HepG2 (cell line): ENCODE results near the gene SIRPB1. TPM values are rescaled to one million over a fixed set of nuclear protein-coding genes. Genes with fewer than 3 reads are reported as not detected.
A peak's percentile ranks its signal among the peaks of the same experiment; 100 is the strongest.

Source experiments
- ATAC-seq: fragments of 200-7000 bp; cut with Tn5 transposase; 3 replicates; pipeline ENCODE4 v1.9.1; 2020; ENCODE audit warnings: mild to moderate bottlenecking, moderate library complexity
- BruUV-seq: library from RNA; stranded (reverse); fragments of 400-500 nt; replicated peaks from 2 replicates; lab custom pipeline; 2021; lab: Mats Ljungman, UMichigan
- CTCF ChIA-PET: fragments of 300-600 bp; formaldehyde crosslinking; extraction: SDS; loops from one replicate; lab custom pipeline; 2021; ENCODE audit warnings: low total read pairs, inconsistent platforms, low intra/inter-chr PET ratio; lab: Yijun Ruan, JAX
- POLR2A ChIA-PET: fragments of 350-600 bp; sonication (Branson Sonifier 250); formaldehyde crosslinking; loops from one replicate; lab custom pipeline; 2020; ENCODE audit warnings: antibody characterized with exemption, inconsistent platforms; lab: Yijun Ruan, JAX
- DNase-seq: peaks from one replicate; pipeline ENCODE4 v3.0.0-alpha.2; 2015; ENCODE audit warnings: low spot score
- FAIRE-seq: peaks from 3 replicates; lab custom pipeline; 2011; peaks lifted over from hg19 to GRCh38; lab: Jason Lieb, UNC
- H2AFZ ChIP-seq: one replicate; pipeline ENCODE4 v1.6.1; 2011; ENCODE audit warnings: low read length, inconsistent platforms
- H3K27ac ChIP-seq: fragments of 300-600 bp; 3 replicates; pipeline ENCODE4 v1.8.0; 2011; ENCODE audit warnings: mixed run types, mild to moderate bottlenecking, mixed read lengths, low read length, inconsistent platforms; ENCODE audit not compliant: insufficient read depth; ENCODE audit errors: extremely low read length
- H3K27me3 ChIP-seq, 2 experiments: fragments of 200-600 bp in 1 of 2; 2 replicates in 1 of 2; 3 replicates in 1 of 2; pipeline versions ENCODE4 v1.6.0 to v1.8.0; 2011; ENCODE audit warnings: low read length in 2 of 2, mild to moderate bottlenecking in 2 of 2, moderate library complexity in 2 of 2, inconsistent platforms in 1 of 2; ENCODE audit not compliant: insufficient read depth in 2 of 2, control insufficient read depth in 1 of 2
- H3K36me3 ChIP-seq, 2 experiments: fragments of 200-600 bp in 1 of 2; replicated peaks in 1 of 2; 2 replicates in 1 of 2; 3 replicates in 1 of 2; pipeline versions ENCODE4 v1.5.1 to v1.8.0; 2011; ENCODE audit warnings: low read length in 2 of 2, inconsistent platforms in 1 of 2; ENCODE audit not compliant: insufficient read depth in 2 of 2, control insufficient read depth in 1 of 2
- H3K4me1 ChIP-seq: 2 replicates; pipeline ENCODE4 v1.5.1; 2012; ENCODE audit warnings: low read length, inconsistent platforms; ENCODE audit not compliant: insufficient read depth
- H3K4me2 ChIP-seq: 2 replicates; pipeline ENCODE4 v1.6.0; 2011; ENCODE audit warnings: low read depth, low read length, inconsistent platforms
- H3K4me3 ChIP-seq, 3 experiments: fragments of 200-600 bp in 1 of 3; sonication (generic), shearing (Covaris generic) in 1 of 3; replicated peaks in 1 of 3; 2 replicates each; pipeline ENCODE4 v1.5.1; 2011 to 2016; ENCODE audit warnings: low read length in 3 of 3, inconsistent platforms in 2 of 3, low read depth in 2 of 3, mild to moderate bottlenecking in 2 of 3, control low read depth in 1 of 3, mixed read lengths in 1 of 3; ENCODE audit not compliant: insufficient read depth in 1 of 3
- H3K79me2 ChIP-seq: one replicate; pipeline ENCODE4 v1.6.1; 2011; ENCODE audit warnings: low read length, inconsistent platforms; ENCODE audit not compliant: insufficient read depth
- H3K9ac ChIP-seq: 2 replicates; pipeline ENCODE4 v1.6.0; 2011; ENCODE audit warnings: mild to moderate bottlenecking, low read depth, low read length, inconsistent platforms; ENCODE audit not compliant: insufficient read depth
- H3K9me3 ChIP-seq: 2 replicates; pipeline ENCODE4 v1.5.1; 2012; ENCODE audit warnings: mild to moderate bottlenecking, low read length
- H4K20me1 ChIP-seq: 2 replicates; pipeline ENCODE4 v1.6.0; 2011; ENCODE audit warnings: inconsistent platforms, mild to moderate bottlenecking, low read length, moderate library complexity; ENCODE audit not compliant: insufficient read depth
- GATA4 ChIP-seq: sonication (generic); IDR thresholded peaks from 2 replicates; pipeline ENCODE4 v1.6.1; 2016; ENCODE audit warnings: antibody characterized with exemption, low read depth, borderline replicate concordance
- KLF12 ChIP-seq: sonication (generic); formaldehyde crosslinking; IDR thresholded peaks from 2 replicates; pipeline ENCODE4 v1.4.0; 2020; ENCODE audit warnings: missing genetic modification reagents, borderline replicate concordance
- MED1 ChIP-seq: sonication (generic); formaldehyde crosslinking; IDR thresholded peaks from 2 replicates; pipeline ENCODE4 v1.4.0; 2020; ENCODE audit warnings: missing genetic modification reagents
- NFKBIZ ChIP-seq: IDR thresholded peaks from 2 replicates; pipeline ENCODE4 v1.6.1; 2018; ENCODE audit warnings: missing genetic modification reagents, missing compliant biosample characterization
- PHF5A ChIP-seq: IDR thresholded peaks from one replicate; pipeline ENCODE4 v1.6.1; 2018; ENCODE audit warnings: low read depth, missing genetic modification reagents; ENCODE audit not compliant: unreplicated experiment
- PRPF4 ChIP-seq: fragments of 200-400 bp; formaldehyde crosslinking; IDR thresholded peaks from 2 replicates; pipeline ENCODE4 v1.6.1; 2016; ENCODE audit warnings: low read length, low read depth; ENCODE audit not compliant: poor library complexity, severe bottlenecking
- RBM22 ChIP-seq: fragments of 200-400 bp; formaldehyde crosslinking; optimal IDR thresholded peaks from 2 replicates; pipeline ENCODE3; 2017; ENCODE audit warnings: mild to moderate bottlenecking, low read length, moderate library complexity
- SATB2 ChIP-seq: sonication (generic); formaldehyde crosslinking; IDR thresholded peaks from 2 replicates; pipeline ENCODE4 v1.5.0; 2020; ENCODE audit warnings: missing genetic modification reagents
- SKI ChIP-seq: fragments of 450-650 bp; IDR thresholded peaks from one replicate; pipeline ENCODE4 v1.6.1; 2018; ENCODE audit warnings: mild to moderate bottlenecking; ENCODE audit not compliant: partially characterized antibody
- SP1 ChIP-seq, 2 experiments: fragments of 450-650 bp in 1 of 2; sonication (generic) in 1 of 2; formaldehyde crosslinking in 1 of 2; IDR thresholded peaks; 2 replicates each; pipeline versions ENCODE4 v1.4.0 to v1.6.1; 2016 to 2020; ENCODE audit warnings: missing genetic modification reagents in 1 of 2
- SRSF9 ChIP-seq: fragments of 200-400 bp; formaldehyde crosslinking; IDR thresholded peaks from 2 replicates; pipeline ENCODE4 v1.6.1; 2018; ENCODE audit warnings: borderline replicate concordance, mild to moderate bottlenecking, low read depth, low read length; ENCODE audit not compliant: insufficient read depth, poor library complexity, severe bottlenecking
- TEAD2 ChIP-seq: sonication (generic); formaldehyde crosslinking; IDR thresholded peaks from 2 replicates; pipeline ENCODE4 v1.9.0; 2021; ENCODE audit warnings: missing genetic modification reagents
- U2AF1 ChIP-seq: fragments of 200-400 bp; formaldehyde crosslinking; optimal IDR thresholded peaks from 2 replicates; pipeline ENCODE3; 2017; ENCODE audit warnings: mild to moderate bottlenecking, low read depth, low read length
- ZFP36 ChIP-seq: fragments of 150-350 bp; IDR thresholded peaks from 2 replicates; pipeline ENCODE4 v1.6.1; 2018; ENCODE audit warnings: borderline replicate concordance, low read length, low read depth; ENCODE audit not compliant: partially characterized antibody
- ZNF101 ChIP-seq: sonication (generic); formaldehyde crosslinking; IDR thresholded peaks from 2 replicates; pipeline ENCODE4 v1.4.0; 2020; ENCODE audit warnings: mild to moderate bottlenecking, low read depth, missing genetic modification reagents, borderline replicate concordance
- ZNF446 ChIP-seq: sonication (generic); formaldehyde crosslinking; IDR thresholded peaks from 2 replicates; pipeline ENCODE4 v1.5.0; 2020; ENCODE audit warnings: mild to moderate bottlenecking, missing genetic modification reagents
- ZNF577 ChIP-seq: sonication (generic); formaldehyde crosslinking; IDR thresholded peaks from 2 replicates; pipeline ENCODE4 v1.4.0; 2020; ENCODE audit warnings: mild to moderate bottlenecking, low read depth, missing genetic modification reagents, borderline replicate concordance
- ZNF7 ChIP-seq: IDR thresholded peaks from 2 replicates; pipeline ENCODE4 v1.6.1; 2016; ENCODE audit warnings: missing biosample characterization, missing genetic modification reagents
- ZSCAN31 ChIP-seq: sonication (generic); formaldehyde crosslinking; IDR thresholded peaks from 2 replicates; pipeline ENCODE4 v1.5.0; 2020; ENCODE audit warnings: low read depth, mild to moderate bottlenecking, missing genetic modification reagents
- in situ Hi-C: cut with HindIII; loops from 2 replicates; pipeline ENCODE4 v1.10.0; 2017; ENCODE audit warnings: low pct_unique_long_range_greater_than_20kb; ENCODE audit not compliant: extremely low pct_ligation_motif_present
- intact Hi-C: fragments of 100-400 bp; cut with micrococcal nuclease; formaldehyde crosslinking; loops from one replicate; pipeline ENCODE4 v1.10.0; 2022; ENCODE audit not compliant: unreplicated experiment
- polyA plus RNA-seq, 8 experiments: library from polyadenylated mRNA; depleted of rRNA in 3 of 8; stranded (reverse) in 7 of 8; unstranded in 1 of 8; fragments of >200 nt; fragmentation: Illumina TruSeq in 4 of 8; extraction: Trizol in 4 of 8; gene quantifications; 2 replicates each; pipeline versions ENCODE4 v1.2.1 to v1.2.3, GENCODE V29; 2011 to 2016; ENCODE audit warnings: low read depth in 4 of 8, missing spikeins in 1 of 8, mixed read lengths in 1 of 8; ENCODE audit not compliant: insufficient read depth in 1 of 8
- total RNA-seq, 5 experiments: library from RNA; depleted of rRNA; stranded (reverse); fragments of >200 nt; fragmentation: Illumina TruSeq; extraction: Trizol; gene quantifications; 2 replicates each; pipeline ENCODE4 v1.2.3, GENCODE V29; 2016; ENCODE audit warnings: low read depth in 1 of 5
- TF ChIP-seq, protein P1 (sequence below): sonication (generic); formaldehyde crosslinking; IDR thresholded peaks from 2 replicates; pipeline ENCODE4 v1.4.0; 2020; ENCODE audit warnings: mild to moderate bottlenecking, missing genetic modification reagents
- TF ChIP-seq, protein P2 (sequence below): sonication (generic); formaldehyde crosslinking; IDR thresholded peaks from 2 replicates; pipeline ENCODE4 v1.4.0; 2020; ENCODE audit warnings: mild to moderate bottlenecking, missing genetic modification reagents
- TF ChIP-seq, protein P3 (sequence below): sonication (generic); formaldehyde crosslinking; IDR thresholded peaks from 2 replicates; pipeline ENCODE4 v1.4.0; 2020; ENCODE audit warnings: missing genetic modification reagents

SIRPB1 gene
- total and polyA plus RNA-seq, 2 of the 13 experiments (the other 11 are each of a cell fraction or from before 2014, with no cell fraction given): 0.41 to 1.4 TPM

DNA sequence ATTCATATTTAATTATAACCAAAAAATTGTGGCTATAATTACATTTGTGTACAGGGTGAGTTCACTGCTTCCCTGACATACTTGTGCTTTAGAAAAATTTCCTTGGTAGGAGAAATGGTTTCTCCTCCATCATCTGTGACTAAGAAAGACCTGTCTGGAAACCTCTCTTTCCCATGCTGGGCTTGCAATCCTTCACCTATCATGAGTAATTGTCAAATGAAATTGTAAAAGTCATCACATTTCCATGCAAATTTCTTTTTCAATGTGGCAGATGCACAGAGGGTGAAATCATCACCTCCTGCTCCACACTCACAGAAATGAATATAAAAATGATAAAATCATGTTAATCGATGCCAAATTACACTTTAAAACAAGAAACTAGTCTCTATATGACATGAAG, 1.5 kb upstream of the SIRPB1 start (continued):
- TF ChIP-seq GATA4 (no peak), ZNF446 (CRISPR knock-in tag) (no peak), SP1 (IDR thresholded peaks at IDR 0.05) (no peak), SP1 (CRISPR knock-in tag; IDR thresholded peaks at IDR 0.05) (no peak), RBM22 (no peak), KLF12 (CRISPR knock-in tag) (no peak), ZNF101 (CRISPR knock-in tag) (no peak), SRSF9 (no peak), NFKBIZ (CRISPR knock-in tag) (no peak)
- TF ChIP-seq, protein P1, sequence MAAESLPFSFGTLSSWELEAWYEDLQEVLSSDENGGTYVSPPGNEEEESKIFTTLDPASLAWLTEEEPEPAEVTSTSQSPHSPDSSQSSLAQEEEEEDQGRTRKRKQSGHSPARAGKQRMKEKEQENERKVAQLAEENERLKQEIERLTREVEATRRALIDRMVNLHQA: no peak
- TF ChIP-seq, all 625 proteins: peak for 0

DNA sequence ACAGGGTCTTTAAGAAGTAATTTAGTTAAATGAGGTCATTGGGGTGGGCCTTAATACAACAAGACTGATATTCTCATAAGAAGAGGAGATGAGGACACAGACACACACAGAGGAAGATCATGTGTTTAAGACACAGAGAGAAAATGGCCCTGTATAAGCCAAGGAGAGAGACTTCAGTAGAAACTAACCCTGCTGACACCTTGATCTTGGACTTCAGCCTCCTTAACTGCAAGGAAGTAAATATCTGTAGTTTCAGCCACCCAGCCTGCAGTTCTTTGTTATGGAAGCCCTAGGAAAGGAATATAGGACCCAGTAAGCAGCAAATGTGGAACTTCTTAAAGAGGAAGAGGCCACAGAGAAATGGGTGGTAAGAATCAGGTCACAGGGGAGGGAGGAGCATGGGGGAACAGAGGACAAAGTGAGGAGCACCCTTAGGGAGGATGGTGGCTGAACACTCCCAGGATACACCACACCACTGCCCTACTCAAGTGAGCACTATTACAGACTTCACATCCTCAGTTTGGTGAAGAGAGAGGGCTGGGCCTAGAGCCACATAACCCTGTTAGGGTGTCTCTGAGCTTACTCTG, 762 bp downstream of the SIRPB1 start:
- FAIRE-seq: no peak
- ChIA-PET CTCF (no interaction called here), POLR2A (no interaction called here)
- in situ Hi-C loops (no loop called here), intact Hi-C loops (no loop called here)
- no peaks in the 10 kb centered on the region for H4K20me1 ChIP-seq
- TF ChIP-seq ZNF446 (CRISPR knock-in tag) (no peak), U2AF1 (no peak), TEAD2 (CRISPR knock-in tag) (no peak), ZSCAN31 (CRISPR knock-in tag) (no peak), ZNF577 (CRISPR knock-in tag) (no peak), PHF5A (CRISPR knock-in tag) (no peak), SATB2 (CRISPR knock-in tag) (no peak), MED1 (CRISPR knock-in tag) (no peak), PRPF4 (no peak), ZFP36 (no peak), ZNF7 (CRISPR knock-in tag) (no peak), SKI (no peak)
- TF ChIP-seq, protein P2, sequence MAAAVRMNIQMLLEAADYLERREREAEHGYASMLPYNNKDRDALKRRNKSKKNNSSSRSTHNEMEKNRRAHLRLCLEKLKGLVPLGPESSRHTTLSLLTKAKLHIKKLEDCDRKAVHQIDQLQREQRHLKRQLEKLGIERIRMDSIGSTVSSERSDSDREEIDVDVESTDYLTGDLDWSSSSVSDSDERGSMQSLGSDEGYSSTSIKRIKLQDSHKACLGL (CRISPR knock-in tag): no peak
- TF ChIP-seq, protein P3, sequence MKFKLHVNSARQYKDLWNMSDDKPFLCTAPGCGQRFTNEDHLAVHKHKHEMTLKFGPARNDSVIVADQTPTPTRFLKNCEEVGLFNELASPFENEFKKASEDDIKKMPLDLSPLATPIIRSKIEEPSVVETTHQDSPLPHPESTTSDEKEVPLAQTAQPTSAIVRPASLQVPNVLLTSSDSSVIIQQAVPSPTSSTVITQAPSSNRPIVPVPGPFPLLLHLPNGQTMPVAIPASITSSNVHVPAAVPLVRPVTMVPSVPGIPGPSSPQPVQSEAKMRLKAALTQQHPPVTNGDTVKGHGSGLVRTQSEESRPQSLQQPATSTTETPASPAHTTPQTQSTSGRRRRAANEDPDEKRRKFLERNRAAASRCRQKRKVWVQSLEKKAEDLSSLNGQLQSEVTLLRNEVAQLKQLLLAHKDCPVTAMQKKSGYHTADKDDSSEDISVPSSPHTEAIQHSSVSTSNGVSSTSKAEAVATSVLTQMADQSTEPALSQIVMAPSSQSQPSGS: no peak
- no peaks in the 10 kb centered on the region; a peak in 1 of 5 replicates for H3K27me3 ChIP-seq
- no TSS peak for BruUV-seq
- DNase-seq: peak; percentile 0
- H3K4me2 ChIP-seq: no peak overlapping the region
- ATAC-seq: no peak
- H3K36me3 ChIP-seq: no peaks in the 10 kb centered on the region
- no peak overlapping the region for H3K9ac ChIP-seq
- no peaks in the 10 kb centered on the region for H3K9me3 ChIP-seq
- no peak overlapping the region for H3K27ac ChIP-seq
- H3K4me1 ChIP-seq: no peaks in the 10 kb centered on the region
- no peak overlapping the region for H2AFZ ChIP-seq
- H3K79me2 ChIP-seq: no peaks in the 10 kb centered on the region
- no peak overlapping the region for H3K4me3 ChIP-seq
